GM23338 (cell line): ENCODE data around the gene NPHP4. TPM values are rescaled to one million over a fixed set of nuclear protein-coding genes. Genes with fewer than 3 reads are reported as not detected.

Experiments
- ATAC-seq: fragments of 200-7000 bp; cut with Tn5 transposase; 3 replicates; pipeline ENCODE4 v1.9.1; 2020
- DNase-seq: peaks from one replicate; pipeline ENCODE4 v3.0.0-alpha.2; 2015; ENCODE audit warnings: low spot score
- H2AFZ ChIP-seq: fragments of 200-600 bp; sonication (generic); 2 replicates; pipeline ENCODE4 v1.8.0; 2016; ENCODE audit warnings: antibody characterized with exemption, mild to moderate bottlenecking, moderate library complexity
- H3F3A ChIP-seq: fragments of 200-600 bp; sonication (generic); replicated peaks from 2 replicates; pipeline ENCODE4 v1.8.0; 2017; ENCODE audit warnings: antibody characterized with exemption, mixed run types, low read depth
- H3K27ac ChIP-seq: fragments of 200-600 bp; sonication (generic); 2 replicates; pipeline ENCODE4 v1.6.1; 2016; ENCODE audit warnings: low read depth
- H3K27me3 ChIP-seq: fragments of 200-600 bp; sonication (generic); 2 replicates; pipeline ENCODE4 v1.8.0; 2016; ENCODE audit warnings: mild to moderate bottlenecking, mixed run types, moderate library complexity; ENCODE audit not compliant: insufficient read depth
- H3K36me3 ChIP-seq: fragments of 200-600 bp; sonication (generic); 2 replicates; pipeline ENCODE4 v1.8.0; 2016; ENCODE audit warnings: mild to moderate bottlenecking; ENCODE audit not compliant: insufficient read depth
- H3K4me1 ChIP-seq: fragments of 200-600 bp; sonication (generic); 2 replicates; pipeline ENCODE4 v1.8.0; 2016; ENCODE audit warnings: mild to moderate bottlenecking, moderate library complexity; ENCODE audit not compliant: insufficient read depth
- H3K4me2 ChIP-seq: fragments of 200-600 bp; sonication (generic); 2 replicates; pipeline ENCODE4 v1.7.1; 2017; ENCODE audit warnings: mixed run types
- H3K4me3 ChIP-seq: fragments of 200-600 bp; sonication (generic); 2 replicates; pipeline ENCODE4 v1.6.1; 2016; ENCODE audit warnings: mixed run types
- H3K79me2 ChIP-seq: fragments of 200-600 bp; sonication (generic); replicated peaks from 2 replicates; pipeline ENCODE4 v1.8.0; 2017; ENCODE audit warnings: mild to moderate bottlenecking; ENCODE audit not compliant: insufficient read depth
- H3K9me2 ChIP-seq: fragments of 200-600 bp; sonication (generic); 2 replicates; pipeline ENCODE4 v1.8.0; 2017; ENCODE audit not compliant: insufficient read depth
- H4K20me1 ChIP-seq: fragments of 200-600 bp; sonication (generic); replicated peaks from 2 replicates; pipeline ENCODE4 v1.8.0; 2017; ENCODE audit warnings: mild to moderate bottlenecking; ENCODE audit not compliant: insufficient read depth
- H3K27ac Mint-ChIP-seq: 2 replicates; pipeline ENCODE4 v1.8.0; 2020; ENCODE audit warnings: inconsistent platforms, mild to moderate bottlenecking, moderate library complexity, mixed read lengths
- H3K27me3 Mint-ChIP-seq: 3 replicates; pipeline ENCODE4 v1.8.0; 2022; ENCODE audit warnings: low read depth, mild to moderate bottlenecking, moderate library complexity, mixed read lengths, inconsistent platforms; ENCODE audit not compliant: insufficient read depth, poor library complexity
- H3K36me3 Mint-ChIP-seq: 3 replicates; pipeline ENCODE4 v1.8.0; 2021; ENCODE audit warnings: low read depth, mild to moderate bottlenecking, inconsistent platforms, moderate library complexity, mixed read lengths
- H3K4me1 Mint-ChIP-seq: 3 replicates; pipeline ENCODE4 v1.8.0; 2020; ENCODE audit warnings: mild to moderate bottlenecking, inconsistent platforms, mixed read lengths
- H3K4me3 Mint-ChIP-seq: 3 replicates; pipeline ENCODE4 v1.8.0; 2021; ENCODE audit warnings: moderate library complexity, mild to moderate bottlenecking, inconsistent platforms, mixed read lengths
- H3K9me3 Mint-ChIP-seq: 3 replicates; pipeline ENCODE4 v1.8.0; 2020; ENCODE audit warnings: moderate library complexity, mild to moderate bottlenecking, inconsistent platforms, mixed read lengths
- EZH2 ChIP-seq: fragments of 200-600 bp; sonication (generic); IDR thresholded peaks from one replicate; pipeline ENCODE4 v1.8.0; 2017; ENCODE audit warnings: antibody characterized with exemption, mild to moderate bottlenecking, low read depth; ENCODE audit not compliant: unreplicated experiment
- EZH2phosphoT487 ChIP-seq: fragments of 200-600 bp; sonication (generic); IDR thresholded peaks from one replicate; pipeline ENCODE4 v1.8.1; 2018; ENCODE audit warnings: antibody characterized with exemption; ENCODE audit not compliant: unreplicated experiment
- NANOG ChIP-seq: IDR thresholded peaks from 2 replicates; pipeline ENCODE4 v1.6.1; 2016; ENCODE audit warnings: antibody characterized with exemption, borderline replicate concordance
- POLR2AphosphoS5 ChIP-seq: IDR thresholded peaks from 2 replicates; pipeline ENCODE4 v1.6.1; 2016; ENCODE audit warnings: antibody characterized with exemption, low read depth
- STAT1 ChIP-seq: IDR thresholded peaks from one replicate; pipeline ENCODE4 v1.6.1; 2016; ENCODE audit warnings: antibody characterized with exemption; ENCODE audit not compliant: unreplicated experiment
- ZNF114 ChIP-seq: fragments of 250-450 bp; sonication (Bioruptor Pico); IDR thresholded peaks from 2 replicates; pipeline ENCODE4 v1.5.0; 2020; ENCODE audit warnings: mild to moderate bottlenecking, moderate library complexity
- ZNF331 ChIP-seq: fragments of 250-450 bp; sonication (Bioruptor Pico); IDR thresholded peaks from 2 replicates; pipeline ENCODE4 v1.5.0; 2020; ENCODE audit warnings: low read depth, mild to moderate bottlenecking, moderate library complexity
- ZNF462 ChIP-seq: fragments of 250-450 bp; sonication (Bioruptor Pico); IDR thresholded peaks from 2 replicates; pipeline ENCODE4 v1.5.0; 2020; ENCODE audit warnings: mild to moderate bottlenecking, moderate library complexity
- polyA plus RNA-seq: library from polyadenylated mRNA; unstranded; fragments of >200 nt; fragmentation: Nextera tagmentation; extraction: Ambion mirVana; gene quantifications from 2 replicates; pipeline ENCODE4 v1.2.1, GENCODE V29; 2016
- total RNA-seq: library from RNA; depleted of rRNA; stranded (reverse); fragments of >200 nt; shearing (Covaris generic); gene quantifications from 2 replicates; pipeline ENCODE4 v1.2.3, GENCODE V29; 2014

The NPHP4 gene
- total and polyA plus RNA-seq, 2 experiments from 2014 or later = 2.5 to 12.4 TPM

- no peak for TF ChIP-seq ZNF462 (CRISPR knock-in tag)
These were observed 78.3 kb downstream of the NPHP4 start (continued) for GRCh38 chr1:5913876-5914275.

DNA sequence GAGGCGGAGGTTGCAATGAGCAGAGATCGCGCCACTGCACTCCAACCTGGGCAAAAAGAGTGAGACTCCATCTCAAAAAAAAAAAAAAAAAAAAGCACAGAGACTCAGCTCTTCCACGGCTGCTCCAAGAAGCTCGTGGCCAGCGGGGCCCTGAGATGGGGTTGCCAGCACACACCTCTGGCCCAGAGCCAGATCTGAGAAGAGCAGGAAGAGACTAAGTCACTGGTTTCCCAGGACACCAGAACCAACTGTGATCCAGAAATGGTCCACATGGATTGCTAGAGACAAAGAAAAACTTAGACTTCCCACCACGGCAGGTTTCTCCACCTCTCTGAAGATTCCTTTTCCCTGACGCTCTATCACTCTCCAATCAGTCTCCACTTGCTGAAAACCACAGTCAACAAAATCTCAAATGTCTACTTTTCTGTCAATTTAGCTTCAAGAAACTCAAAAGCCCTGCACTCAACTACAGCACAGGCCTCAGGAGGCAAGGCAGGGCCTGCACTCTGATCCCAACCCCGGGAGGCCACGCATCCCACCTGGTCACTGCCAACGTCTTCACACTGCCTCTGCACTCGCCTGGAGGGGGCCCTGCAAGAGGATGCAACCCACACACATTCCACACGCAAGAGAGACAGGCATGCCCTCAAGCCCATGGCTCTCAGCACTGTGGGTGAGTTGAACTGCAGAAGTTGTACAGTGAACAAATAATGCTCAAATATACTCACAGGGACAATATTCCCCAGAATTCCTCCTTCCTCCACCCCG, 79.0 kb downstream of the NPHP4 start:
- ATAC-seq = peak; percentile 12; the same call in 1 of the 3 replicates
- no peak overlapping the region; the same call in 1 of the 2 replicates for H3K27ac Mint-ChIP-seq
- H3K36me3 Mint-ChIP-seq = no peaks in the 10 kb centered on the region
- Histone ChIP-seq H3K79me2 (no peaks in the 10 kb centered on the region), H3K27ac (no peak overlapping the region), H3K9me2 (no peaks in the 10 kb centered on the region), H3K4me3 (no peak overlapping the region), H2AFZ (no peak overlapping the region), H3K36me3 (no peaks in the 10 kb centered on the region), H3K4me2 (no peak overlapping the region), H3F3A (no peaks in the 10 kb centered on the region), H3K27me3 (no peaks in the 10 kb centered on the region), H4K20me1 (no peaks in the 10 kb centered on the region), H3K4me1 (no peaks in the 10 kb centered on the region)
- H3K4me3 Mint-ChIP-seq = no peak overlapping the region
- DNase-seq = no peak
- TF ChIP-seq ZNF114 (CRISPR knock-in tag) (no peak), EZH2phosphoT487 (no peak), ZNF462 (CRISPR knock-in tag) (no peak), POLR2AphosphoS5 (no peak), STAT1 (no peak), ZNF331 (no peak), EZH2 (no peak), NANOG (no peak)
- peaks cover 11% of the 10 kb centered on the region for H3K27me3 Mint-ChIP-seq
- peaks cover 17% of the 10 kb centered on the region for H3K4me1 Mint-ChIP-seq
- H3K9me3 Mint-ChIP-seq = no peaks in the 10 kb centered on the region
